Coronary artery (tissue), 2 donors: Measurements from ENCODE around the gene NR1D2.

Experiments used
- DNase-seq: peaks from one replicate; pipeline ENCODE4 v3.0.0-alpha.2; 2017; ENCODE audit warnings: low spot score
- H3K27ac ChIP-seq, 2 donors: fragments of 200-600 bp; sonication (generic); one replicate each; pipeline ENCODE4 v1.5.1; 2016 to 2019
- H3K4me3 ChIP-seq: fragments of 200-600 bp; sonication (generic); 2 replicates; pipeline ENCODE4 v1.5.1; 2016; ENCODE audit warnings: mild to moderate bottlenecking, moderate library complexity
- CTCF ChIP-seq: fragments of 200-600 bp; sonication (generic); IDR thresholded peaks from one replicate; pipeline ENCODE4 v1.5.1; 2019; ENCODE audit warnings: antibody characterized with exemption

NR1D2 gene

GRCh38 chr3:23953523-23953922 is 8.4 kb downstream of the NR1D2 start:
- no peak for DNase-seq

GRCh38 chr3:23954144-23954543 is 9.1 kb downstream of the NR1D2 start:
- DNase-seq = no peak
- Histone ChIP-seq H3K4me3 (no peak overlapping the region), H3K27ac (peak overlapping the region in 1 of 2 donors; percentile 62)
- no peak for TF ChIP-seq CTCF

More at GRCh38 chr3:23953523-23953922, 8.4 kb downstream of the NR1D2 start:
- no peak for TF ChIP-seq CTCF
- H3K4me3 ChIP-seq = no peak overlapping the region
- peak overlapping the region; percentile 18 to 62 for H3K27ac ChIP-seq

- Histone ChIP-seq H3K4me3 (no peak overlapping the region), H3K27ac (no peak overlapping the region)
- no peak for DNase-seq
- TF ChIP-seq CTCF = no peak
Measured at GRCh38 chr3:23956701-23957100, 11.6 kb downstream of the NR1D2 start.

GRCh38 chr3:23959135-23959900 is 14.2 kb downstream of the NR1D2 start:
- peak overlapping the region; percentile 5 to 19 for H3K27ac ChIP-seq
- TF ChIP-seq CTCF = no peak
- H3K4me3 ChIP-seq = no peak overlapping the region
- no peak for DNase-seq

GRCh38 chr3:23960649-23961048 is 15.6 kb downstream of the NR1D2 start:
- DNase-seq = no peak
- TF ChIP-seq CTCF = no peak
- no peak overlapping the region for H3K4me3 ChIP-seq
- no peak overlapping the region for H3K27ac ChIP-seq

GRCh38 chr3:23961066-23961465 is 16.0 kb downstream of the NR1D2 start:
- TF ChIP-seq CTCF = no peak
- Histone ChIP-seq H3K27ac (no peak overlapping the region), H3K4me3 (no peak overlapping the region)
- no peak for DNase-seq

- TF ChIP-seq CTCF = no peak
- no peak for DNase-seq
- Histone ChIP-seq H3K4me3 (no peak overlapping the region), H3K27ac (no peak overlapping the region)
Measured at GRCh38 chr3:23961913-23962312, 16.8 kb downstream of the NR1D2 start.
